ENCODE data around the gene TMTC2.

Gene TMTC2

DNA sequence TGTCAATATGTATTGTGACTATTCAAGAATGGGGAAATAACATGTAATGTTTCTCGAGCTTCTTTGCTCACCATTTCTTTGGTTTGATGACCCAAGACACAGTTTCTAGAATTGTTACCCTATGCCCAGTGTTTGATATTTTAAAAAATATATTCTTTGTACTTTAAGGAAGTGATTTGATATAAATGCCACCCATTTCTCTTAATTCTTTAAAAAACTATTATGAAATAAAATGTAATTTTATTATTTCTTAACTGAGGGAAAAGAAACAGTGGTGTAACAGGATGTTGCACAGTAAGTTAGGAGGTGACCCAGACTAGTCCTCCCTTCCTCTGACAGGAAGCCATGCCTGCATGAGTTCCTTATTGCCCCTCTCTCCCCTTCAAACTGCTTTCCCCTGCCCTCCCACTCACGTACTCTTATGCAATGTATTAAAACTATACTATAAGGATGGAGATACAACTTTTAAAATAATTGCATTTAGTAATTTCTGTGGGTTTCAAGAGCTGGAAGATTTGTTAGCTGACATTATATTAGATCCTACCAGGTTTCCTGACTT is 279.4 kb downstream of the TMTC2 start:
- no peak for DNase-seq

DNA sequence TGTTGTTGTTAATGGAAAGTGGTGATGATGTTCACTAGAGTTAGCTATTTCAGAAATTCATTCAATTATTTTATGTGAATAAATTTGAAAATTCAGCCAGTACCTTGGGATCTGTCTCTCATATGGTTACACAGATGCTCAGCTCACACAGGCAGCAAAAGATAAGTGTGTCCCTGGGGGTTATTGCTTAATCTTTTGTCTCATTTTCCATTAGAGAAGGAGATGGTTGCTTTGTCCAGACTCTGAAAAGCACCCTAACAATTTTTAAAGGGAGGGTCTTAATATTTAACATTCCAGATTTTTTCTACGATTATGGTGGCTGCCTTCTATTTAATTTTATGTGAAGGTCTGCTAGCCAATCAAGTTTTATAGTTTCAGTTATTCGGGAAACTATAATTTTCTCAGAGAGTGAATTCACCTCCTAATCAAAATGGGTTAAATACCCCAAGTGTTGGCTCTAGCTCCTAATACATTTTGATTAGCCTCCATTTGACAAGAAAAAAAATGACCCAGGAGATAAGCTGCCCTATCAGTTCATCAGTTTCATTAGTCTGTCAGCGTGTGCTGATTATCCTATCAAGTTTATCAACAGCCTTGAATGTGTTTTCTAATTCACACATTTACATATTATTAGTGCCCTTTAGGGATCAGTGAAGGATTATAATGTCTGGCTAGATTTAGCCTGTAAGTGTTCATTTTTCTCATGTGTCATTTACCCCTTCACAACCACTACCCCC is 282.1 kb downstream of the TMTC2 start:
- no peak for DNase-seq

DNA sequence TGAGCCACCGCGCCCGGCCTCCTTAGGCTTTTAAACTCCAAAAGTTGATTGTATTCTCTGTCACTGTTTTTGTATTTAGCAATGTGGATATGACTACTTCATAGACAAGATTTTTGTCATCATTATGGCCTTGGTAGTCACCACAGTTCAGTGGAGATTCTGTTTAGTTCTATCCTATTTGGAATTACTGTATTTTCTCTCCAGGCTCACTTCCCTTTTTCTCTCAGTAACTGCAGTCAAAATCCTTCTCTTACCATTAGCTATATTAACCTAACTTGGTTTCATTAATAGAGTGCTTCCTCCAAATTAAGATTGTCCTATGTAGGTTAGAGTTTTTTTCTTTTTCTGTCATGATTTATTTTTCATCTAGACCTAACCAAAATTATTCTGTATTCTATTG is 283.9 kb downstream of the TMTC2 start:
- DNase-seq = no peak

DNA sequence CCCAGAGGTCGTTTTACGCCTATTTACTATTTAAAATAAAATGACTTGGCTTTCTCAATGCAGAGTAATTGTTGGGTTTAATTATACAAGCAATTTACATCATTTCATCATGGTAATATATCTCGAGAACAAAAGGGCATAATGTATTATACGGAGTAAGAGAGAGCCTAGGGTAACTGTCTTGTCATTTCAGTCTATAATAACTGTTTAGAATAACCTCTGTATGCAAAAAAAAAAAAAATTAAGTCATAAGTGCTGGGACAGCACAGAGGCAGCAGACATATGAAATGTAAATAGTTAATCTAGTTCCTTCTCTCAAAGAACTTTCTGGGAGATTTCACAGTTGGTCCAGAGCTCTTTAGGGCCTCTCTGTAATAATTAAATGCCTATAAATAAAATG is 284.9 kb downstream of the TMTC2 start:
- no peak for DNase-seq

DNA sequence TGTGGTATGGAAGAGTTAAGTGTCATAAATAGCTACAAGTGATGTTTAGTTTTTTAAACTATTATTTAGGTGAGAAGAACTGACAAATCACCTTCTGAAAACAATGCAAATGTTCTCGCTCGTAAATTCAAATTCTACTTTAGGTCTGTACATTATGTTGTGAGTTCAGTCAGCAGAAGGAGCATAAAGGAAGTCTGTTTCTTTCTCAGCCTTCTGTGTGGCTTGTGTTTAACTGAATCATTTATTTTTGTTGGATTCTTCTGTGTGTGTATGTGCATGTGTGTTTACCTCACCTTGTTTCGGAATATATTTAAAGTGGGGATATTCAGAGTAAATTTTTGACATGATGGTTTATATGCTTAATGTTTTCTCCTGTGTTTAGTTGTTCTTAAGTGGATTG is 285.9 kb downstream of the TMTC2 start:
- no peak for DNase-seq

DNA sequence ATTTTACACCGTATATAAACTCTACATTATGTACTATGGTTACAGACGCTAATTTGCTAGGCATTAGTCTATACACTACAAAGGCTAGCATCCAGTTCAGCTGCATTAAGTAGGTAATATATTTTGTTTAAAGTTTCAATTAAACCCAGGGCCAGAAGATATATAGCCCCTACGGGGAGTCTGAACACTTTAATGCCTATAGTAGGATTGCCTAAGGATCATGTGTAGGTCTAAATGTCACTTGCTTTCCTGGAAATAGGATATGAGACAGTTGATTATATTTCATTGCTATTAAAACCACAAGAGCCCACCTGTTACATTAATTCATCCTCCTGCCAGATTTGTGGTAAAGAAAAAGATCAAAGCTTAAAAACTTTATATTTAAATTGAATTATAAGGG is 286.9 kb downstream of the TMTC2 start:
- no peak for DNase-seq

DNA sequence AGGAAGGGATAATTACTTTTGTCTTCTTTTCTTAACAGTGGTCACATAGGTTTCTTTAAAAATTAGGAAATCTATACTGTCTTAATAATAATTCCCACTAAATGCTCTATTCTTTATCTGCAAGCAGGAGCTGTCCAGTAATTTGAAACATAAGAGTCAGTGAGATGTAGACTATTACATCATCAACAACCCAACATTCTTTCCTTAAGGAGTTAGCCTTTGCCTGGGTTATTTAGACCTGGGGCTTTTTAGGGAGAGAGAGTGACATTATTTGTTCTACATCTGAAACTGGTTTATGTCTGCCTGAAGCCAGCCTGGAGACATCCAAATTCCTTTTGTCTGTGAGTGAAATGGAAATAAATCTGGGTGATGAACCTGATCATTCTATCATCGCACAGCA is 294.4 kb downstream of the TMTC2 start:
- no peak for DNase-seq

DNA sequence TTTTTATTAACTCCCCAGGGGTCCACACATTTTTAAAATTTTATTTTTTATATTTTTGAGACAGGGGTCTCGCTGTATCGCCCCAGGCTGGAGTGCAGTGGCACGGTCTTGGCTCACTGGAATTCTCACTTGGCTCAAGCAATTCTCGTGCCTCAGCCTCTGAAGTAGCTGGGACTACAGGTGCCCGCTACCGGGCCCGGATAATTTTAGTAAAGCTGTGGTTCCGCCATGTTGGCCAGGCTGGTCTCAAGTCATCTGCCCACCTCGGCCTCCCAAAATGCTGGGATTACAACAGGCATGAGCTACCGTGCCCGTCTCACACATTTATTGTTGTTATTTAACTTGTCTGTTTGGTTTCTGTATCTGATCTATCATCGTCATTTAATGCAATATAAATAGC is 307.4 kb downstream of the TMTC2 start:
- no peak for DNase-seq

DNA sequence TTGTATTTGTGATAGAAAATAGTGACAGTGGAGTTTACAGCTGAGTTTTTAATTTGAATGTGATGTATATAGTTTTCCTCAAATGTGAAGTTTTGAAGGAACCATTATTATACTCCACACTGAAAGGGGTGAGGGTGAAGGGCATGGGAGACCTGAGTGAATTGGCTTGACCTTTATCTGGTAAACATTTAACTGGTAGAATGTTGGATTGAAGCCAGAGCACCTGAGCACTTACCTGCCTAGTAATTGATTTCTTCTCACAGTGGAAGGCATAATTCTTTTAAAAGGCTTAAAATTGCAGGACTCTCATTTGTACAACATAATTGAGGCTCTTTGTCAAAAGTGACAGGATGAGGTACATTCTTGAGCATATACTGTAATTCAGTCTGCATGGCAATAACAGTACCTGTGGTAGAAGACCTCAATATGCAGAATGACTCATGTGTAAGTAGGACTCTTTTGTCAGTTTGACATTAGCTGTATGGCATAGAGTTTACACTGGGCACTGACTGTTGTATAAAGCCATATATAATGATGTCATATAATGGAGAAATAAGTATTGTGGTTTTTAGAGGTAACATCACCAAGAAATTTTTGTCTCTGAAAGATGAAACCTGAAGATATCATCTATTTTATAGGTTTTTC is 309.6 kb downstream of the TMTC2 start:
- DNase-seq = no peak

DNA sequence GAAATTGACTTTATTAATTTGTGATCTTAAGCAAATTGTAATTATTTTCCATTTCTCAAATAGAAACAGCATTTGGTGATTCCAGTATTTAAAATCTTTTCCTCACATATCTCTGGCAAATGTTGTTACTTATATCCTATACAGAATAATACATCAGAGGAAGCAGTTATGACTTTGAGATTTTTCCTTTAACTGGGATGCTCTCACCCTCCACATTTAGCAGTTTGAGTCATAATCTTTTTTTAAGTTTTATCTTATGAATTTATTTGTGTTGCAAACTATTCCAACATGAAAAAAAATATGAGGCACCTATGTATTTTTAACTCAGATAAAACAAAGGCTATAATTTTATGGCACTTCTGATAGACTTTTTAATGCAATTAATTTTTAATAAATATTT is 311.8 kb downstream of the TMTC2 start:
- DNase-seq = no peak

DNA sequence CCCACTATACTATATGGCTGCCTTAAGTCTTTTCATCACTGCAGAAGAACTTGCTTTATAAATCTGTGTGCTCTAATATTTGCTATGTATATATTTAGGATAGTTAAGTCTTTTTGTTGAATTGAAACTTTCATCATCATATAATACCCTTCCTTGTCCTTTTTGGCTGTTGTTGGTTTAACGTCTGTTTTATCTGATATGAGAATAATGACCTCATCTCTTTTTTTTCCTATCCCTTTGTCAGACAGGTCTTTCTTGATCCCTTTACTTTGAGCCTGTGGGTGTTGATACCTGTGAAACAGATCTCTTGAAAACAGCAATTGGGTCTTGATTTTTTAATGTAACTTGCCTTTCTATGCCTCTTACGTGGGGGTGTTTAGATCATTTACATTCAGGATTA is 316.3 kb downstream of the TMTC2 start:
- no peak for DNase-seq

DNA sequence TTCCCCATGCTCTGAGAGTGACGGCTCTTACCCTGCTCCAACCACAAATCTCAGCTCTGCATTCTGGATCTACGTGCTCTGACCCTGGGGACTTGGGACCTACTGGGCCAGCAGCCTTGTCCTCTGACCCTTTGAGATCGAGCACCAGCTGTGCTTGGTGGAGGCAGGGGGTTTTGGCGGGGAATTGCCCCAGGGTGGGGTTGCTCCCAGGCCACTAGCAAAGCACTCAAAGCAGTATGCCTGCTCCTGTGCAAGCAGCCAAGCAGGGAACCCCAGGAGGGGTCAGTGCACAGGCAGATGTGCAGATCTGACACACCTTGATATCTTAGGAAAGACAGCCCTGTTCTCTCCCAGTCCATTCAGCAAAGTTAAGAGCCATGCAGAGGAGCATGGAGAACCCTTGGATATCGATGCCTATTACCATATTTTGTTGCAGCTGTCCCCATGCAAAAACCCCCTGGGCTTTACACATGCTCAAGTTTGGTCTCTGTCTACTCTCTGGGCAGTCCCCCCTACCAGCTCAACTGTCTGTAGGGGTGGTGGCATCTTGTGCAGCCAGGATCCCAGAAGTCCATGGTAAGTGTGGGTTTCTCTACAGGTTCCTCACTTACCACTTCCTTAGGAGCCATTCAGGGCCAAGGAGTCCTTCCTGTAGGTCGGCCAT is 319.0 kb downstream of the TMTC2 start:
- DNase-seq = no peak

DNA sequence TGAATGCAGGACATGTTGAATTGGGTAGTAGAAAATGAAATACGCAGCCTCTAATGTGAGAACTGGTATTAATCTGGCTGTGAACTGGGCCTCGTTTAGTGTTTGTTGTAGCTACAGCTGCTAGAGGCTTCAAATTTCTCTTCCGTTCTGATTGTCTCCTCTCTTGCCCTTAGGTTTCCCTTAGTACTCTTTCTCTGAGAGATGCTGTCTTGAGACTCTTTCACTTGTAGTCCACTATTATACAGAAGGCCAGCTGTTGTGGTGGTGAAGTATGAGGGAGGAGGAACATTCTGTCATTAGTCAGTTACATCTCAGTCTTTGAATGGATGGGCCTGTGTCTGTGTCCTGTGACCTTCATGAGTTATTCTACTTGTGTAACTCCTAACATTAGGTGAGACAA is 322.0 kb downstream of the TMTC2 start:
- DNase-seq = no peak

DNA sequence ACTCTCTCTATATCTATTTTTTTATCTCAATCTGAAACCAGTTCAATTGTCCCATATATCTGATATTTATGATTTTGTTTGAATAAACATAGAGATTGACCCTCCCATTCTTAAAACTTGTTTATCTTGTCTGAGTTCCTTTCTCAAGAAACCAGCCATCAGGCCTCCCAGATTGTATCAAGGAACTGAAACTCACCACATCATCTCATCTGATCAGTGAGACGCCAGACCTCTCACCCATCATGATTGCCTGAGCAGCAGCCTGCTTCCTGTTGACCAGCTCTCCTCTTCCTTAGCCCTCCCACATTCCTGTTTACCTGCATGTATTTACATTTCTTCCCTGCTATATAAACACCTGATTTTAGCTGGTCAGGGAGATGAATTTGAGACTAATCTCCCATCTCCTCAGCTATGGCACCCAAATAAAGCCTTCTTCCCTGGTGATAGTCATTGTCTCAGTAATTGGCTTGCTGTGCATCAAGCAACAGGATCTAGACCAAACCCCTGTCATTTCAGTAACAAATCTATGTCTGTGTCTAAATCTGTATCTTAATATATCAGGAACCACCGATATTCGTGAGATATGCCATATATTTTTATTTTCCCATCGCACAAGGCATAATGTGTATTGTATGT is 323.6 kb downstream of the TMTC2 start:
- no peak for DNase-seq

DNA sequence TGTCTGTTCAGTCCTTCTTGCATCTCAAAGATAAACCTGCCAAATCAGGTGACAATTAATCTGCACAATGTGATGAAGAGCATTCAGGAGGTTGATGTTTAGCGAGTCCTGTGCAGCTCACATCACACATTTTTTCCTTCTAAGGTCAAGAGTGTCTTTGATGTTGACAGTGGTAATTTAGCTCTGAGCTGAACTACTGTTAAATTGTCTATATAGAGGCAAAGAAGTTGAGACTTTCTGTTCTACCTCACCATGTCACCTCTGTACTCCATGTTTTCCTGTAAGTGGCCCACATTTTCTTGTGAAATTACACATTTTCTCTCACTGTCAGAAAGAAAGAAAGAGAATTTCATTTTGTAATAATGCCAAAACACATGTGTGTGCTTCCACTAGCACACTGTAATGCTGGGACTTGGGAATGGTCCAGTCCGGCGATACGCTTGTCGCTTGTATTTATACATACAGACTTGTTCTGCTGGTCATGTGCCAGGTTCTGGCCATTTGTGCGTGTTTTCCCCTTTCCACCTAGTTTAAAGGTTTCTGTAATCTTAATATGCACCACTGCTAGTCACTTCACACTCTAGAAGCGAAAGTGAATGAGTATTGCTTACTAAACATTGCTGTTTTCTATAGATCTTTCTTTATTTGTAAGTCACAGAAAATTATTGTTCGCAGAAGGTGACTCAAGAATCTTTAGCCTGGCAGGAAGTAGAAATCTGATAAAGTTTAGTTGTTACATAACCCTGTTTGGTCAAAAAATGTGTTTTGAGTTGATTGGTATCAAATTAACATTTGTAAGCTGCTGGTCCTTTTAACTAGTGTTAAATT is 328.9 kb downstream of the TMTC2 start:
- no peak for DNase-seq

DNA sequence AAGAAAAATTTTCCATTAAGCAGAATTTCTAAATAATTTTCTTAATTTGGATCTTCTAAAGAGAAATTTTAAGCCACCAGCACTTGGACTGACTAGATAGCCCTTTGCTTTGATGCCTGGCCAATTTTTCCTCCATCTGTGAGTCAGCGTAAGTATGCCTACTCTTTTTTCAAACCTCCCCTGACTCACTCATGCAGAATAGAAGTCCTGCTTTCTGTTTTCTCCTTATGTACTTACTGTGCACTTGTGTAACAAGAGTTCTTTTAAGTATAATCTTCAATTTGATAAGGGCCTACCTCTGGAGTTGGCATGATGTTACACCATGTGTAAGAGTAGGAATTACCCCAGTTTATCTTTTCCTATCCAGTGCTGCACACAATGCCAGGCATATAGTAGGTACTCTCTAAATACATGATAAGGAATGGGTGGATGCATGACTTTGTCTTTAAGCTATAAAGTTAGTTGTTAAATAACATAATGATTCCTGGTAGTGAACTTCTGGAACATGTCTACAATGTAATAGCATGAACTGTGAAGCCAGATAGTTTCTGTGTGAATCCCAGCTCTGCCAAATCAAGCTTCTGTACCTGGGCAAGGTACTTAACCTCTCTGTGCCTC is 329.6 kb downstream of the TMTC2 start:
- DNase-seq = no peak

DNA sequence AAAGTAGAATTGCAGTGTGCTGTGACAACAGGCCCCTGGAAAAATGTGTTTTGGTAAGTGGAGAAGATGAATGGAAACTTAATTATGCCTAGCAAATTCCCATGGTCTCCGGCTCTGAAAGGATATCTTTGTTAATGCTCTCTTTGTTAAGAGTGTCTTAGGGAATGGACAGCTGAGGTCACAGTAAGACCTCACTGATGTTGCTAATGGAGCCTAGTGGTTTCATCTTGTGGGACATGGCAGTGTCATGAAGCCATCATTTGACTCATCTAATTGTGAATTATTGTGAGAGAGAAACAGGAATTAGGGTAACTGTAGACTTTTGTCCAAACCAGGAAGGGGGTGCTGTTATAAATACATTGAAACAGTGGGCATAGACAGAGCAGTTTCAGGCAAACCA is 330.3 kb downstream of the TMTC2 start:
- DNase-seq = no peak

DNA sequence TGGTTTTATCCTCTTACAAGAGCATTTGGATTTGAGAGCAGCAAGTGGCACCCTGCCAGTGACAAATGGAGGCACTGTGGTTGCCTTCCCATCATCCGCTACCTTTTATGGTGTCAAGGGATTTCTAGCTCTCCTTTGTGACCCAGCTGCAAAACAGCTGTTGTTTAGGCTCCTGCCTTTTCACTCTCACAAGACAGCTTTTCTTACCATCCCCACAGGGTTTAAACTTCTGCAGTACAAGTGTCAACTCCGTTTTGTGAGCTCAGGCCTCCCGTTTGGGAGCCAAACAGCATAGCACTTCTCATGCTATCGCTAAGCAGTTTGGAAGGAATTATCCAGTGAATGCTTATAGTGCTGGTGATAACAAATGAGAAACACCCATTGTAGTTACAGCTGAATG is 331.4 kb downstream of the TMTC2 start:
- DNase-seq = no peak

DNA sequence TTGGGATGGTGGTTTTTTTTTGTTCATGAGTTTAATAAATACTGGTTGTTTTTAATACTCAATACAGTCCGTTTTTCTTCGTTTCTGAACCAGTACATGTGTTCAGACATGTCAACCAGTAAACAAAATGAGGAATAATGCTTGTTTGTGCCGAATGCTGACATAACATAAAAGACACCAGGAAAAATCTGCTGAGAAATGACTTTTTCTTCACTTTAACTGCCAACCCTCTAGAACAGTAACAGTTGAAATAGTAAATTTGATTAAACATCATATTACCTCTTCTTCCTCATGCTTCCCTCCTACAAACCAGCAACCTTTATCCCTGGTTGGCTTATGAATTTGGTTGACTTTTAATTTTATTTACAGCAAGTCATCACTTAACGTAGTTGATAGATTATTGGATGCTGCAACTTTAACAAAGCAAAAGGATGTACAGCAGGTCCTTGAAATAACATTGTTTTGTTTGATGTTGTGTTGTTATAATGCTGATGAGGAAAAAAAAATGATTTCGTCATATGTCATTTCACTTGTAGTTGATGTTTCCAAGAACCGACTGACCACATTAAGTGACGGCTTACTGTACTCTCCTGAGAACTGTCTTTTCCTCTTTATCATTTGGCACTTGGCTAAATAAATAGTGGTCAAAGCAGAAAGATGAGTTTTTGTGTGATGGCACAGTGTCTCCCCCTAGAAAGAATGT is 340.5 kb downstream of the TMTC2 start:
- no peak for DNase-seq

DNA sequence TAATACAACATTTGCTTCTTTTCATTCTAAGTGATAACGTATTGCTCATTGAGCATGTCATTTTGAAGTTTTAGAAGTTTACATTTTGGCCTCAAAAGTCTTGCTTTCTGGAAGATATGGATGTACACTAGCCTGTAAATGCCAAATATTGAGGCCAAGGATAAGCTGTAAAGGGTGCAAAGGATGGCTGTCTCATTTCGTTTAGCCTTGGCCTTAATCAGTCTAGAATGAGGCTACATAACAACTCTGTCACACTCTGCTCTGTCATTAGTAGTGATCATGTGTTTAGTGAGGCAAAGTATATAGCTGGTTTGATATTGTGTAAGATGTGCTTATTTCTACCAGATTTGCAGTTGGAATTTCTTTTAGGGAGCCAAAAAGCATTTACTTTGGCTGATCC is 344.5 kb downstream of the TMTC2 start:
- DNase-seq = no peak

DNA sequence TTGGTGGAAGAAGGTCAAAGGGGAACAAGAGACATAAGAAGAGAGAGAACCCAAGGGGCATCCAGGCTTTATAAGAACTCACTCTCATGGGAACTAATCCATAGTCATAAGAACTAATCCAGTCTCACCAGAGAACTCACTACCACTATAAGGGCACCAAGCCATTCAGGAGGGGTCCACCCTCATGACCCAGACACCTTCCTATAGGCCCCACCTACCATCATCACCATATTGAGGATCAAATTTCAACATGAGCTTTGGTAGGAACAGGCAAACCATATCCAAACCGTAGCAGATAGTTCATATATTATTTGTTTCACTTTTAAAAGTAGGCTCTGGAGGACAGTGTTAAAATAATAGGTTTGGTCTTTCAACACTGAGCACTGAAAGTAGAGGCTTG is 350.1 kb downstream of the TMTC2 start:
- DNase-seq = no peak

DNA sequence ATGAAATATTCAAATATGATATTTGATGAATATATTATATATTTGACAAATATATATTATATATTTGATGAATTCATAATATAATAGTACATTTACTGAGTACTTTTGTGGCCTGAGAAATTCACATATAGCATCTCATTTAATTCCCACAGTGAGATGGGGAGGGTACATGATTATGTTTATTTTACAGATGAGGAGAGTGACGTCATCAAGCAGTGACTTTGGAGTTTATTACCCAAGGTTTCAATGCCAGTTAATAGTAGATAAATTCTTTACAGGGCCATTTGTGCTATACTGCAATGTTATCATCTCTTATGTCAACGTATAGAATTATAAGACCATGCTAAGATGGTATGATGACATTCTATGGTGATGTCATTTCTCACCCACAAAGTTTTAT is 352.7 kb downstream of the TMTC2 start:
- DNase-seq = no peak

Measured in stimulated activated CD4-positive, alpha-beta T cell treated with anti-CD3 and anti-CD28 coated beads, Interleukin-1b, Interleukin-23, amount 100 ng/mL, for 48 hours (primary cell).